Measurements from ENCODE around the gene LAG3. TPM values are rescaled to one million over a fixed set of nuclear protein-coding genes. Genes with fewer than 3 reads are reported as not detected.
A peak's percentile ranks its signal among the peaks of the same experiment; 100 is the strongest.

Gene LAG3
- total RNA-seq, 4 donors from 2014 or later, result 0.68 to 1.4 TPM; not detected in 2

DNA sequence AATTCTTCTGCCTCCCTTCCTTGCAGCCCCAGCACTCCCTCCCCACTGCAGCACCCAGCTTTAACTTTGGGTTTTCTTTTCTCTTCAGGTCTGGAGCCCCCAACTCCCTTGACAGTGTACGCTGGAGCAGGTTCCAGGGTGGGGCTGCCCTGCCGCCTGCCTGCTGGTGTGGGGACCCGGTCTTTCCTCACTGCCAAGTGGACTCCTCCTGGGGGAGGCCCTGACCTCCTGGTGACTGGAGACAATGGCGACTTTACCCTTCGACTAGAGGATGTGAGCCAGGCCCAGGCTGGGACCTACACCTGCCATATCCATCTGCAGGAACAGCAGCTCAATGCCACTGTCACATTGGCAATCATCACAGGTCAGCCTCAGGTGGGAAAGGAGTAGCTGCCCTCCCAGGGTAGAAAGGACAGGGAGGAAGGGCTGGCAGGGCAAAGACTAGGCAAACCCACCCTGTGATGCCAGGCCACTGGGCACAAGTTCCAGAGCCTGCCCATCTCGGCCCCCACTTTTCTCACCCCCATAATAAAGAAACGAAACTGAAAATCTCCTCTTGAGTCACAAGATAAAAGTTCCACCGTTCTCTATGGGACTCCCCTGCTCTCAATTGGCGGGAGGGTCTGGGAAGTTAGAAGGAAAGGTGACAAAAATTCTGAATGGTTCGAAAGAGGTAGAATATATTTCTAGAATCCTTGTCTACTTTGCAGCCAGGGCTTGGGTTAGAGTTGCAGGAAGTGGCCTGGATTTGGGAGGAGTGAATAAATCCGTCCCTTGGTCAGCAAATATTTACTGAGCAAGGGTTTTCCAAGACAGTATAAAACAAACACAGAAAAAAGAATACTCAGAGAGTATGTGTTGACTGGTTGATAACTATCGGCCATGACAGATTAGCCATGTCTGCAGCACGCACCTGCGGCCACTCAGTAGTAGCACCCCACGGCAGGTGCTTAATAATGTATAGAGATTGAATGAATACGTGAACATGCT, 3.2 kb downstream of the LAG3 start:
- Histone ChIP-seq H3K4me3 (no peak overlapping the region), H3K9me3 (no peaks in the 10 kb centered on the region), H3K27me3 (no peaks in the 10 kb centered on the region), H3K27ac (no peak overlapping the region), H3K36me3 (no peaks in the 10 kb centered on the region), H3K4me1 (peaks cover 6 to 75% (median 37%) of the 10 kb centered on the region in 4 donors)
- WGBS, 2 donors (ENCODE audit: low coverage in 1 of 2), result 23 to 64% methylated on average over 7 to 16 of the region's 16 CpGs
- intact Hi-C loops (cut with DNase I; ENCODE audit: low total_unique reads) (loop anchor here (10.0 kb wide), 1 partner anchor 161 kb away; no protein-coding TSS in a partner anchor), in situ Hi-C loops (cut with MboI; ENCODE audit: low pct_ligation_motif_present in 1 of 4, low pct_unique_long_range_greater_than_20kb in 1 of 4, low sequenced_read_pairs in 3 of 4) (no loop called here)
- no peak for TF ChIP-seq POLR2AphosphoS5 (IDR thresholded peaks at IDR 0.05)
- TF ChIP-seq EP300 (IDR thresholded peaks at IDR 0.05; ENCODE audit: low read depth), result no peak
- TF ChIP-seq, protein P1, sequence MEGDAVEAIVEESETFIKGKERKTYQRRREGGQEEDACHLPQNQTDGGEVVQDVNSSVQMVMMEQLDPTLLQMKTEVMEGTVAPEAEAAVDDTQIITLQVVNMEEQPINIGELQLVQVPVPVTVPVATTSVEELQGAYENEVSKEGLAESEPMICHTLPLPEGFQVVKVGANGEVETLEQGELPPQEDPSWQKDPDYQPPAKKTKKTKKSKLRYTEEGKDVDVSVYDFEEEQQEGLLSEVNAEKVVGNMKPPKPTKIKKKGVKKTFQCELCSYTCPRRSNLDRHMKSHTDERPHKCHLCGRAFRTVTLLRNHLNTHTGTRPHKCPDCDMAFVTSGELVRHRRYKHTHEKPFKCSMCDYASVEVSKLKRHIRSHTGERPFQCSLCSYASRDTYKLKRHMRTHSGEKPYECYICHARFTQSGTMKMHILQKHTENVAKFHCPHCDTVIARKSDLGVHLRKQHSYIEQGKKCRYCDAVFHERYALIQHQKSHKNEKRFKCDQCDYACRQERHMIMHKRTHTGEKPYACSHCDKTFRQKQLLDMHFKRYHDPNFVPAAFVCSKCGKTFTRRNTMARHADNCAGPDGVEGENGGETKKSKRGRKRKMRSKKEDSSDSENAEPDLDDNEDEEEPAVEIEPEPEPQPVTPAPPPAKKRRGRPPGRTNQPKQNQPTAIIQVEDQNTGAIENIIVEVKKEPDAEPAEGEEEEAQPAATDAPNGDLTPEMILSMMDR (IDR thresholded peaks at IDR 0.05), result no peak
- TF ChIP-seq POLR2A (IDR thresholded peaks at IDR 0.05), result no peak
- DNase-seq, result no peak

DNA sequence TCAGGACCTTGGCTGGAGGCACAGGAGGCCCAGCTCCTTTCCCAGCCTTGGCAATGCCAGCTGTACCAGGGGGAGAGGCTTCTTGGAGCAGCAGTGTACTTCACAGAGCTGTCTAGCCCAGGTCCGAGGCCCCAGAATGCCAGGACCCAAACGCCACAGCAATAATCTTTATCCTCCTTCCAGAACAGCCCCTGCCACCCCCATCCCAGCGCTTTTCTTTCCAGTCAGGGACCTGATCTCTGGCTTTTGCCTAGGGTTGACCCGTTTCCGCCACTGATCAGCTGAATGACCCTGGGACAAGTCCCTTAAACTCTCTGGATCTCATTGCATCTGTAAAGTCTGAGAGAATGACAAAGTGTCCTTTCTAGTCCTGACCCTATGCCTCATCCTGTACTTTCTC, 5.1 kb downstream of the LAG3 start:
- intact Hi-C loops (cut with DNase I; ENCODE audit: low total_unique reads) (loop anchor here (10.0 kb wide), 1 partner anchor 163 kb away; no protein-coding TSS in a partner anchor), in situ Hi-C loops (cut with MboI; ENCODE audit: low pct_ligation_motif_present in 1 of 4, low pct_unique_long_range_greater_than_20kb in 1 of 4, low sequenced_read_pairs in 3 of 4) (no loop called here)
- no peaks in the 10 kb centered on the region for H3K27me3 ChIP-seq
- H3K4me3 ChIP-seq, result no peak overlapping the region
- peaks cover 4 to 56% (median 26%) of the 10 kb centered on the region in 4 donors for H3K4me1 ChIP-seq
- H3K36me3 ChIP-seq, result no peaks in the 10 kb centered on the region
- TF ChIP-seq POLR2A (IDR thresholded peaks at IDR 0.05), result no peak
- TF ChIP-seq, protein P1 (IDR thresholded peaks at IDR 0.05), result no peak
- no peak for TF ChIP-seq POLR2AphosphoS5 (IDR thresholded peaks at IDR 0.05)
- TF ChIP-seq EP300 (IDR thresholded peaks at IDR 0.05; ENCODE audit: low read depth), result no peak
- WGBS, 2 donors (ENCODE audit: low coverage in 1 of 2), result 92 to 95% methylated on average over 3 to 5 of the region's 5 CpGs
- no peak for DNase-seq
- H3K27ac ChIP-seq, result peak overlapping the region in 3 of 4 donors; percentile 73 to 87 (median 82)
- no peaks in the 10 kb centered on the region for H3K9me3 ChIP-seq

DNA sequence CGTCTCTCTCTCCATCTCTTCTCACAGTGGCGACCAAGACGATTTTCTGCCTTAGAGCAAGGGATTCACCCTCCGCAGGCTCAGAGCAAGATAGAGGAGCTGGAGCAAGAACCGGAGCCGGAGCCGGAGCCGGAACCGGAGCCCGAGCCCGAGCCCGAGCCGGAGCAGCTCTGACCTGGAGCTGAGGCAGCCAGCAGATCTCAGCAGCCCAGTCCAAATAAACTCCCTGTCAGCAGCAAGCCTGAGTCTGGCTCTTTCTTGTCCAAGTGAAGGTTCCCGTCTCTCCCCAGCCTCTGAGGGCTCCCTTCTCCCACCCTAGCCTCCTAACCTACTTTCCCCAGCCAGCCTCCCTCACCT, 5.9 kb downstream of the LAG3 start:
- 37% methylated on average over 14 of the region's 14 CpGs; no CpG with 5 or more reads in 1 of the 2 donors for WGBS, 2 donors (ENCODE audit: low coverage in 1 of 2)
- Histone ChIP-seq H3K27ac (peak overlapping the region; percentile 73 to 87 (median 82)), H3K4me1 (peaks cover 4 to 48% (median 21%) of the 10 kb centered on the region in 4 donors), H3K4me3 (peak overlapping the region in 3 of 4 donors; percentile 12 to 47 (median 29)), H3K9me3 (no peaks in the 10 kb centered on the region), H3K27me3 (no peaks in the 10 kb centered on the region), H3K36me3 (no peaks in the 10 kb centered on the region)
- intact Hi-C loops (cut with DNase I; ENCODE audit: low total_unique reads), result loop anchor here (10.0 kb wide), 1 partner anchor 163 kb away; no protein-coding TSS in a partner anchor
- in situ Hi-C loops (cut with MboI; ENCODE audit: low pct_ligation_motif_present in 1 of 4, low pct_unique_long_range_greater_than_20kb in 1 of 4, low sequenced_read_pairs in 3 of 4), result no loop called here
- TF ChIP-seq, protein P1 (IDR thresholded peaks at IDR 0.05), result no peak
- no peak for TF ChIP-seq POLR2A (IDR thresholded peaks at IDR 0.05)
- no peak for TF ChIP-seq EP300 (IDR thresholded peaks at IDR 0.05; ENCODE audit: low read depth)
- no peak for TF ChIP-seq POLR2AphosphoS5 (IDR thresholded peaks at IDR 0.05)
- peak; percentile 30 for DNase-seq
